HG03025 (cell line): ENCODE measurements around the gene PDK4.
"Not testable (repeated sequence)": the region's sequence is repeated elsewhere in the genome, so short reads cannot be mapped to it uniquely, and the experiment has no call there.

ENCODE experiments used
- ATAC-seq: cut with Tn5 transposase; IDR thresholded peaks from one replicate; pipeline ENCODE4 v1.9.1; 2021; ENCODE audit warnings: mild to moderate bottlenecking, moderate library complexity; ENCODE audit not compliant: unreplicated experiment, low FRiP score

The PDK4 gene

DNA sequence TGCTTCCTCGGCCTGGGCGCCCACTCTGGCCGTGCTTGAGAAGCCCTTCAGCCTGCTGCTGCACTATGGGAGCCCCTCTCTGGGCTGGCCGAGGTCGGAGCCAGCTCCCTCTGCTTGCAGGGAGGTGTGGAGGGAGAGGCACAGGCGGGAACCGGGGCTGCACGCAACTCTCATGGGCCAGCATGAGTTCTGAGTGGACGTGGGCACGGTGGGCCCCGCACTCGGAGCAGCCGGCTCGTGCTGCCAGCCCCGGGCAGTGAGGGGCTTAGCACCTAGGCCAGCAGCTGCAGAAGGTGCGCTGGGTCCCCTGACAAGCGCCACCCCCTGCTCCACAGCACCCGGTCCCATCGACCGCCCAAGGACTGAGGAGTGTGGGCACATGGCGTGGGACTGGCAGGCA, 9.0 kb upstream of the PDK4 start:
- ATAC-seq = no peak

DNA sequence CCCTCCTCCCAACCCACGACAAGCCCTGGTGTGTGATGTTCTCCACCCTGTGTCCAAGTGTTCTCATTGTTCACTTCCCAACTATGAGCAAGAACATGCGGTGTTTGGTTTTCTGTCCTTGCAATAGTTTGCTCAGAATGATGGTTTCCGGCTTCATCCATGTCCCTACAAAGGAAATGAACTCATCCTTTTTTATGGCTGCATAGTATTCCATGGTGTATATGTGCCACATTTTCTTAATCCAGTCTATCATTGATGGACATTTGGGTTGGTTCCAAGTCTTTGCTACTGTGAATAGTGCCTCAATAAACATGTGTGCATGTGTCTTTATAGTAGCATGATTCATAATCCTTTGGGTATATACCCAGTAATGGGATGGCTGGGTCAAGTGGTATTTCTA, 8.5 kb upstream of the PDK4 start:
- ATAC-seq = not testable (repeated sequence)

DNA sequence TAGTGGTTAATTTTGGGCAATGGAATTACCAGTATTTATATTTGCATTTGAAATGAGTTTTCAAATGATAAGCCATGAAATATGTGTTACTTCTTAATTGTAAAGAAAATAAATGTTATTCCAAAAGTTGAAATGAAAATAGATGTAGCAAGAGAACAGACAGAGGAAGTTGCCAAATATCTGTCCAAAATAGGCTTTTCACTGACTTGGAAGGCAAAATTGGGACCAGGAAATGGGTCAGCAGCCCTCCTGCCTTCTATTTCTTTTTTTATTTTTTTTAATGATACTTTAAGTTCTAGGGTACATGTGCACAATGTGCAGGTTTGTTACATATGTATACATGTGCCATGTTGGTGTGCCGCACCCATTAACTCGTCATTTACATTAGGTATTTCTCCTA, 8.1 kb upstream of the PDK4 start:
- not testable (repeated sequence) for ATAC-seq

DNA sequence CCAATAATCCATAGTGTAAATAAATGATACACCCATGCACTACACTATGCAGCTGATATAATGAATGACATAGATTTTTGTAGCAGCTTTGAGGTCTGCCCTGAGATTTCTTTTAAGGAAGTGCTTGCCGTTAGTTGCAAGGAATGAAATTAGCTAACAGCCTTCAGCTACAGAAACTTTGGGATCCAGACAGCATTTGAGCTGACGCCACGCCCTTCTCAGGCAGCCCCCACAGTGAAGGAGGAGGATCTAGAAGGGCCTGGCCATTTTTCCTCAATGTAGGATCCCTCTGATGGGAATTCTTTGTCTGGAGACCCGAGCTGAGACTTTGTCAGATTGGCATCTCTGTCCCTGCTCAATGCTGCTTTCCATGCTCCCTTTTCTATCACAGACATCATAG, 6.1 kb upstream of the PDK4 start:
- ATAC-seq = no peak

DNA sequence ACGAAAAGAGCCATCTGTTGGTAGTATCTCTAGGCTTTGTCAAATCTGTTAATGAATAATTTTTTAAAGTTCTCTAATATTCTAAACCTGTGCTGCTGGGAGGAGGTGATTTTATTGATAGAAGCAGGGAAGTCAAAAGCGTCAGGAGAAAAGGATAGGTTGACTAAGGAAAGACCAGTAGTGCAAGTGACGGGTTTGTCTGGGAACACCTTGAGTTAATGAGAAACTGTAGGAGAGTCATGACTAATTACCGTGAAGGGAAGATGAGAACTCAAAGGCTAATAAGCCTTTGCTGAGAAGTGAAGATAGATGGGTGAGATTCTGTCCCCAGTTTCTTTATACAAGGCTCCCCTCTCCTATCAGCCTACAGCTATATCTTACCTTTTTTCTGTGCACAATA, 5.0 kb upstream of the PDK4 start:
- no peak for ATAC-seq

DNA sequence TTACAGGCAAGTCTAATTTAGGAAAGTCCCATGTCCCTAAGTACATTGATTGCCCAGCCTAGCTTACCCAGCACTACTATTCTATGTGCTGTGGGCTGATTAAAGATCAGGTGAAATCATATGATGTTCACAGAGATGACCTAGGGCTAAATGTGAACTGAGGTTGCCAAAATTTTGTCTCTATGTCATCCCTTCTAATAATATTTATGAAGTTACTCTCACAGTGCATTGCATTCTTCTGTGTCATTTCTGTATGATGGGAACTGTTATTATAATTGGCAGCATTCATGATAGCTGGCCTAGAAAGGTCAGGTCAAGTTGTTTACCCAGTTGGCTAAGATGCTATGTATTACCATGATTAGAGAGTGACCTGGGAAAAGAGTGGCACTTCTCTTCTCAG, 2.8 kb upstream of the PDK4 start:
- ATAC-seq = no peak

DNA sequence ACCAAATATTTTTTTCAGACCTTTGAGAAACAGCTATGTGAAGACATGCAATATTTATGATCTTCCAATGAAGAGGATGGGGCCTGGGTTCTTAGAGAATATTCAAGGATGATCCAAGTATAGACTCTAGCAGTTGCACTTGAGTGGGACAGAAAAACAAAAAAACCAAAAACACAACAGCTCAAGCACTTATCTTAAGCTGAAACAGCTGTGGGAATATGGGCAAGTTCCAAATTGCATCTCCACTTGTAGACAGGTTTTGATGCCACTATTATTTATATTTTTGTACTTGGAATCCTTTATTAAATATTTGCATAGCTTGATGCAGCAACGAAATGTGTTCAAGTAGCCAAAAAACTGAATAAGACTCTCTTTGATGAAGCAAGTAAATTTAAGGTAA, 2.2 kb upstream of the PDK4 start:
- ATAC-seq = no peak

DNA sequence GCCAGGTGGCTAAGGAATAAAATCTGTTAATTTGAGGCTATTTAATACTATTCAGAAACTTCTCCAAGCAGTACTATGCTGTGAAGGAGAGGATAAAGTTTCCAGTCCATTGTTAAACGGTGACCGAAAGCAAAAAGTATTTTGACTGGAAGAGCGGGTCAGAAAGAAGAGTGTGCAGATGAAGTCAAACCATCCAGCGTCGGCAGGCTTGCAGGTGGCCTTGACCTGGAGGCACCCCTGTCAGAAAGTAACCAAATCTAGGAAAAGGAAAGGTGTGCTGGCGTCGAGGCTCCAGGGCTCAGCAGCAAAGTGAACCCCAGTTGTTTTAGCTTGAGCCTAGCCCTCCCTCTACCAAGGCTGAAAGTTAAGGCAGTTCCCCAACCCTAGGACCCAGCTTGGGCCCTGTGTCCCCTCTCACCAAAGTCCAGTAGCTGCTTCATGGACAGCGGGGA, 544 bp downstream of the PDK4 start:
- ATAC-seq = no peak

DNA sequence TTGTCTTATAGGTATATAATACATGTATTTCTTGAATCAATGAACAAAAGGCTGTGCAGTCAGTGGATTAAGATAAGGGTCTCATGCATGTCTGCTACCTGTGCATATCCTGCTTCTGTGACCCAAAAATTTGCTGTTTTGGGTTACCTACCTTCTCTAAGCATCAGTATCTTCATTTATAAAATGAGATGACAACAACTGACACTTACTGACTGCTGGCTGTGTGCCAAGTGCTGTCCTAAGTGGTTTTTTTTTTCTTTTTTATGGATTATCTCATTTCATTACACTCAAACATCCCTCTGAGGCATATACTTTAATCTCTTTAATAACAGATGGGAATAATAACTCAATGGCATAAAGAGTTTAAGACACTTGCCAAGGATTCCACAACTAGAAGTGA, 2.1 kb downstream of the PDK4 start:
- ATAC-seq = no peak

DNA sequence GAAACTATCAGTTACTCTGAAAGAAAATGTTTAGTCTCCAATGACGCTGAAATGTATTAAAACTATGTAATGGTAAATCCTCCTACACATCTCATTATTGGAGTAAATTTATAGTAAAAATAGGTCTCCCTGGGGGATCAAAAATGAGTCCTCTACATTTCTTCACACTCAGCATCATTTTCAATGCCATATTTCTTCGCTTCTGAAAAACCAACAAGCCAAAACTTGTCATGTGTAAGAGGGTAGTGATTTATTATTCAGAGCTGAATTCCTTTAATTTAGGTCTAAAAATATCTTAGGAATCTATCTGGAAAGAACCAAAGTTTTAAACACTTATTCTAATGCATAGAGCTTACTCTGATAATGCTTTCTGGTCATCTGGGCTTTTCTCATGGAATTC, 3.0 kb downstream of the PDK4 start:
- ATAC-seq = no peak

DNA sequence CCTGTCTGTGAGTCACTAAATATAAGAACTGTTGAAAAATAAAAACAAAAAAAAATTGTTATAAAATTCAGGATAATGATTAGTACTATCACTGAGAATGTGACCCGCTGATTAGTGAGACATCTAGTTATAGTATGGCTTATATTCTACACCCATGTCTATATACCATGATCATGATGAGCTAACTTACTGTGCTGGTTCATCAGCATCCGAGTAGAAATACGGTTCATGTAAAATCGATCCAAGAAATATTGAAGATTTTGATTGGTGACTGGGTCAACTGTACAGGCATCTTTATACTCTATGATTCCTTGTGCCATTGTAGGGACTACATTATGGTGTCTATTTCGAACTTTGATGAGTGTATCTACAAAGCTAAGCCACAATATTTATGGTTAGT, 3.7 kb downstream of the PDK4 start:
- no peak for ATAC-seq

DNA sequence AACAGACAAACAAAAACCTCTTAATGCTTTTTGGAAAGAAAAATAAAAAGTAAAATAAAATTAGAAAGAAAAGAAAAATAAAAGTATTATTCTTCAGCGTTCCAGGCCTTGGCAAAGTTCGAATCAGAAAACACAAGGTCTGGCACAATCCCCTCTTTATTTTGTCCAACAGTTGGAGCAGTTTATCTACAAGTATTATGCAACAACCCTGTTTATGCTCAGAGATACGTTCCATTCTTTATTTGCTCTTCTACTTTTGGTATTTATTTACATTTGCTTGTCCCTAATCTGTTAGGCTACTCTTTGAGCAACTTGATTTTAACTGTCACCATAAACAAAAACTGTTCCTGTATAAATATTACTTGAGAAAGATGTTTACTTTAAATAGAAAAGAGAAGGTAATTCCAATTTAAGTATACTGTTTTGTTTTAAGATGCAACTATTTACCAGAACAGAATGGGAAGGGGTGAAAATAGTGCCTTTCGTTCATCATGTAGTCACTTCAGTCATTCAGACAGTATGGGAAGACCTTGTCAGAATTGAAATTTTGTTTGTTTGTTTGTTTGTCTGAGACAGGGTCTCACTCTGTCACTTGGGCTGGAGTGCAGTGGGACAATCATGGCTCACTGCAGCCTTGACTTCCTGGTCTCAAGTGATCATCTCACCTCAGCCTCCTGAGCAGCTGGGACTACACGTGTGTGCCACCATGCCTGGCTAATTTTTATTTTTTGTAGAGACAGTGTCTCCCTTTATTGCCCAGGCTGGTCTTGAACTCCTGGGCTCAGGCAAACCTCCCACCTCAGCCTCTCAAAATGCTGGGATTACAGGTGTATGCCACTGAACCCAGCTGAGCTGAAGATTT, 5.7 kb downstream of the PDK4 start:
- no peak for ATAC-seq

DNA sequence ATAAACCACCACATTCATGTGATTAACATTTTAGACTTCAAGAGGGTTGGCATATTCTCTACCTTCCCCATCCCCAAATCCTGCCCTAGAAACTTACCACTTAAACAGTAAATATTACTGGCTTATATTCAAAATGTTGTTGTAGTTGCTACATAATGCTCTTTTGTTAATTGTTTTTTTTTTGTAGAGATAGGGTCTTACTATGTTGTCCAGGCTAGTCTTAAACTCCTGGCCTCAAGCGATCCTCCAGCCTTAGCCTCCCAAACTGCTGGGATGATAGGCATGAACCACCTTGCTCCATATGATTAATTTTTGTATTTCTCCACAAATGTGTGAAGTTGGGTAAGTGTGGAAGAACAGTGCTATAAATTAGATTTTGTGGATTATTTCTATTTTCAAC, 6.5 kb downstream of the PDK4 start:
- ATAC-seq = no peak

DNA sequence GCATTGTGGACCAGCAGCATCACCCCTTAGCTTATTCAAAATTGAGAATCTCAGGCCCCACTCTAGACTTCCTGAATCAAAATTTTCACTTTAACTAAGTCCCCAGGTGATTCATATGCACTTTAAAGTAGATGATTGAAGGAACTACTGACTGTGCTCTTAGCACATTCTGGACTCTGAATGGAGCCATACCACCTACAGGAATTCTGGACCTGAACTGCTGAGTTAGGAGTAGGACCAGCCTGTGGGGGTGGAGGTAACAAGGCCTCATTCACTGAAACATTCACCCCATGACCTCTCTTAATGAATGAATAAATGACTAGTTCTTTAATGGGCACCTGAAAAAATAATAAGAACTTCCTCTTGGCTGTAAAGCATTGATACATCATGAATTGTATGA, 7.3 kb downstream of the PDK4 start:
- ATAC-seq = no peak

DNA sequence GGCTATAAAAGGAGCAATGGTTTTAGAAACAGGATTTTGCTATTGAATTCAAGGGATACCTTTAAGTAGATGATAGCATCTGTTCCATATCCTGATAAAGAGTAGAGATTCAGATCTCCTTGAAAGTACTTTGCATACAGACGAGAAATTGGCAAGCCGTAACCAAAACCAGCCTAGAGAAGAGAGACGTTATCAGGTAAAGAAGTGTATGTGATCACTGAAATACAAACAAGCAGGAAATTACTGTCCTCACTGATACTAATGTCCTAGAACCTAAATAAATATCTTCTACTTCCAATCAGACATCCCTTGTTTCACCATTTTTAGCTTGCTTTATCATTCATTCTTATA, 9.4 kb downstream of the PDK4 start:
- ATAC-seq = no peak

DNA sequence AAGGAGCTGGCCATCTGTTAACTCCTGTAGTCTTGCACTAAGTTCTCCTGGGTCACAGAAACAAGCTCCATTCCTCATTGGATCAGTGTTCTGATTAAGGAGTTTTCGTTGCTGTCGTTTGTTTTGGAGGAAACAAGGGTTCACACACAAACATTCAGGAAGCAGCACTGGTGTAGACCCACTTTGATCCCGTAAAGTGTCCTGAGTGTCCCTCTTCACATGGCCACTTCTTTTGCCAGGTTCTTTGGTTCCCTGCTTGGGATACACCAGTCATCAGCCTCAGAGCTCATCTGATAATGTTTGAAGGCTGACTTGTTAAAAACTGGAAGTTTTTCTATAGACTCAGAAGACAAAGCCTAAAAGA, 10.9 kb downstream of the PDK4 start:
- no peak for ATAC-seq

DNA sequence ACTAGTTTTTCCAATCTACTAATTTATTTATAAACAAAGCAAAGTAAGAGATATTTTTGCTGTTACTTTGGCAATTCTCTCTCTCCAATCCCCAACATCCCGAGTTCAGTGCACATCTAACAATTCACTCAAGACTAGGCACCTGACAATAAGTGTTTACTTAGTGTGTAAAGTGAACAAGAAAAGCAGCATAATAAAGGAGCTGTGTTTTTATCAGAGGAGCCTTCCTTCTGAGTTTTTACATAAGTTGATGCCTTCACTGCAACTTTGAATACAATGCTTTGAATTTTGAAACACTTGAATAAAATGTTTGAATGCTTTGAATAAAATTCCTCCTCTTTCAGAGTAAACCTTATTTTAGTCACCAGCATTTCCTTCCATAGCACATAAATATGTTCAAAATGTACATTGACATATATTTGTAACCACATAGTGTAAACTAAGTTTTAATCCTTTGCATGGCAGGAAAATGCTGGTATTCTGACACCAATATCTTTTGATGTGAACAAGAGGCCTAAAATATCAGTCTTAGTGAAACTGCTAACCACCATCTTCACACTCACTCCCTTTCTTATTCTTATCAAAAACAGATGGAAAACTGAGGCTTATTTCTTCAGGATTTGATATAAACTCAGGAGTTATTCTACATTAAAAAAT, 11.4 kb downstream of the PDK4 start:
- ATAC-seq = no peak

DNA sequence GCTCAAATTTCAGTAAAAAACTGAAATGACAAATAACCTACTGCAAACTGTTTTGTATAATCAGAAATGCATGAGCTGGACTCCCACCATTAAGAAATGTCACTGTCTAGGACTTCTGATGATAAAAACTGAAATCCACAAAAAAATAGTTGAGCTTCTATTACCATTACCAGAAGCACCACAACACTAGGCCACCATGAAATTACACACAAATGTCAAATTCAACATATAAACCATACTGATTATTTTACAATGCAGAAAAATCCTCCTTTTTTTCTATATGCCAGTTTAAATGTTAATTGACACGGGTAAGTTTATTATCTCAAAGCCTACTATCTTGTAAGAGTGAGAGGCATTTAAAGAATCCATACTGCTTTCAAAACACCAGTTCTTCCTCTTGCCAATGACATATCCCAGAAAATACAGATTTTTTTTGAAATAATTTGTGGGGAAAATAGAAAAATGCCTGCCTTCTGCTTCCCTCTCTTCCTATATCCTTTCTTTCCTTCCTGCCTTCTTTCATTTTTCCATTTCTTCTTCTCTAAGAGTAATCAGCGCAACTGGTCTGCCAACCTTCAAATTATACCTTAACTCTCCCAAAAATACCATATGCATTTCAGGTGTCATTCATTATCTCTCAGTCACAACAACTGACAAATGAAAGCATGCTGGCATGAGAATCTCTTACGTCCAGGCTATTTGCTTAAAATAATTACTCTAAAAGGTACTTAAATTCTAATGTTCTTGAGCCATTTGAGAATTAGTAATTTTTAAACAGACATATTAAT, 12.3 kb downstream of the PDK4 start:
- ATAC-seq = no peak

DNA sequence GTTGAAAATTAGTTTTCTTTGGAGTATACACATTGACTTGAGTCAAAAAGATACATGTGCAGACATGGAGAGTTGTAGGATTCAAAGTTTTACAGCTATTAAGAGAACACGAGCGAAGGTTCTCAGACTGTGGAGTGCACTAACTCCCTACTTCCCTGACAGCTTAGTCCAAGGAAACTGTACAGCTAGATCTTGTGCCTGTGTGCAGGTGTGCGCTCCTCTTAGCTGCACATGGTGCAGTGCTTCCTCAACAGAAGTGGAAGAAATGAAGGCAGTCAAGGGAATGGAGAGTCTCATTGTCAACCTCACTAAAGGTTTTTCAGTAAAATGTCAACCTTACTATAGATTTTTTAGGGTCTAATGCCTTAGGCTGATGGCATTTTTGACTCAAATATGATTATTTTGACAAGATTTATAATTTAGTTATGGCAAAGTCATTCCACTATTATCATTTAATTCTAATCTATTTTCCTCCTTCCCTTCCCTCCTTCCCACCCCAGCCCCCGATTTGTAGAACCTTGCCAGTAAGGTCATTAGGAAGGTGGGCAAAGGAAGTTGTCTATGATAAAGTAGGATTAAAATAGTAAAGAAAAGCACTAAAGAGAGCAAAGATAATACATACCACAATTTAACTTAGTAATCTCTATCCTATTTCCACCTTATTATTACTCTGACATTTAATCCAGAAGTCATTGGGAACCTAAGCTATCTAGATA, 13.6 kb downstream of the PDK4 start:
- no peak for ATAC-seq

DNA sequence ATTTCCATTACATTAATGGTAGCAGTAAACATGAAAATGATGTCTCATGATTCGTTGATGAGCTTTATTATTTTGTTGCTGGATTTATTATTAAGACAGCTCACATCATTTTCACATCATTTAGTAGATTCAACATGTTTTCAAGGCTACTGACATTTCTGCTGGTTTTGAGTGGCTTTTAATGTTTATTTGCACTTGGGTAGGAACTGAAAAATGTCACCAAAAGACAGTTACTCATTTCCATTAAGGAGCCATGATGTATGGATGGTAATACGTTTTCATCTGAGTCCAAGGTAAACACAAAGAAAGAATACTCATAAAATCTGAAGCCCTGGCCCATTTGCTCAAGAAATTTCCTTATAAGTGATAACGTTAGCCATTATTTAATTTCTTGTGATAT, 14.8 kb downstream of the PDK4 start:
- no peak for ATAC-seq

DNA sequence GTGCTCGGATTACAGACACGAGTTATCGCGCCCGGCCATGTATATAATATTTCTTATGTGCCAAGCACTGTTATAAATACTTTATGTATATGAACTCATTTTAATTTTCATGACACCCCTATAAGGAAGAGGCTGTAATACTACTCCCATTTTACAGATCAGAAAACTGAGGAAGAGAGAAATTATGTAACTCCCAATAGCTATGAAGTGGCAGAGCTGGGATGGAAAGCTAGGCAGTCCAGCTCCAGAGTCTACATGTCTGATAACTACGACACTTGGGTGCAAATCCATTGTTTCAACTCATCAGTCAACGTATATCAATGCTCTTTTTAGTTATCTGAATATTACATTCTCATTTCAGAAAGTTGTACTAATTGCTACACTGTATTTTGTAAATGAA, 17.0 kb downstream of the PDK4 start:
- no peak for ATAC-seq
